Type B pancreatic cell (in vitro differentiated cells): ENCODE results near the gene VSX1. TPM values are rescaled to one million over a fixed set of nuclear protein-coding genes. Genes with fewer than 3 reads are reported as not detected.
A peak's percentile ranks its signal among the peaks of the same experiment; 100 is the strongest.

Experiments
- DNase-seq: peaks from one replicate; pipeline ENCODE4 v3.0.0; 2021; ENCODE audit warnings: mixed read lengths; ENCODE audit not compliant: unreplicated experiment; ENCODE audit errors: extremely low spot score
- H3K27ac Mint-ChIP-seq: 2 replicates; pipeline ENCODE4 v1.8.0; 2021; ENCODE audit warnings: mild to moderate bottlenecking, mixed read lengths
- H3K27me3 Mint-ChIP-seq: 2 replicates; pipeline ENCODE4 v1.8.0; 2021; ENCODE audit warnings: mixed read lengths
- H3K36me3 Mint-ChIP-seq: 2 replicates; pipeline ENCODE4 v1.8.0; 2021; ENCODE audit warnings: mixed read lengths
- H3K4me1 Mint-ChIP-seq: one replicate; pipeline ENCODE4 v1.8.0; 2021; ENCODE audit warnings: mixed read lengths; ENCODE audit not compliant: unreplicated experiment
- H3K4me3 Mint-ChIP-seq: 2 replicates; pipeline ENCODE4 v1.8.0; 2021; ENCODE audit warnings: mild to moderate bottlenecking, mixed read lengths
- H3K9me3 Mint-ChIP-seq: 2 replicates; pipeline ENCODE4 v1.8.0; 2021; ENCODE audit warnings: mixed read lengths
- CTCF ChIP-seq: fragments of 200-600 bp; sonication (generic); conservative IDR thresholded peaks from 2 replicates; pipeline ENCODE4 v1.5.0; 2021; ENCODE audit warnings: antibody characterized with exemption, mild to moderate bottlenecking
- total RNA-seq: library from RNA; stranded (reverse); gene quantifications from 2 replicates; pipeline ENCODE4 v1.2.1, GENCODE V29; 2021; ENCODE audit warnings: low replicate concordance

Gene VSX1
- total RNA-seq, 1 donor from 2014 or later: not detected

GRCh38 chr20:25070821-25071473 lies 11.0 kb downstream of the VSX1 start:
- no peaks in the 10 kb centered on the region for H3K9me3 Mint-ChIP-seq
- peaks cover 32% of the 10 kb centered on the region for H3K27me3 Mint-ChIP-seq
- H3K4me1 Mint-ChIP-seq: peaks cover 1% of the 10 kb centered on the region

GRCh38 chr20:25067102-25067987 lies 14.6 kb downstream of the VSX1 start:
- Mint-ChIP-seq H3K9me3 (no peaks in the 10 kb centered on the region), H3K4me1 (peaks cover 6% of the 10 kb centered on the region), H3K27ac (no peak overlapping the region), H3K27me3 (peaks cover 37% of the 10 kb centered on the region), H3K36me3 (no peaks in the 10 kb centered on the region), H3K4me3 (no peak overlapping the region)
- TF ChIP-seq CTCF: no peak
- no peak for DNase-seq

More at GRCh38 chr20:25070821-25071473, 11.0 kb downstream of the VSX1 start:
- no peak overlapping the region for H3K27ac Mint-ChIP-seq
- TF ChIP-seq CTCF: no peak
- H3K4me3 Mint-ChIP-seq: no peak overlapping the region
- no peaks in the 10 kb centered on the region for H3K36me3 Mint-ChIP-seq
- DNase-seq: peak; percentile 56

GRCh38 chr20:25066386-25066785 lies 15.6 kb downstream of the VSX1 start:
- Mint-ChIP-seq H3K4me3 (no peak overlapping the region), H3K9me3 (no peaks in the 10 kb centered on the region), H3K27me3 (peaks cover 47% of the 10 kb centered on the region), H3K4me1 (peaks cover 6% of the 10 kb centered on the region), H3K36me3 (no peaks in the 10 kb centered on the region), H3K27ac (no peak overlapping the region)
- TF ChIP-seq CTCF: no peak
- DNase-seq: no peak

- Mint-ChIP-seq H3K4me3 (no peak overlapping the region), H3K27me3 (peaks cover 53% of the 10 kb centered on the region), H3K27ac (no peak overlapping the region), H3K36me3 (no peaks in the 10 kb centered on the region), H3K4me1 (peaks cover 6% of the 10 kb centered on the region), H3K9me3 (no peaks in the 10 kb centered on the region)
- DNase-seq: no peak
- TF ChIP-seq CTCF: peak; percentile 89
Observed at GRCh38 chr20:25065625-25066338, 16.2 kb downstream of the VSX1 start.

GRCh38 chr20:25065072-25065624 lies 16.8 kb downstream of the VSX1 start:
- TF ChIP-seq CTCF: no peak
- H3K27me3 Mint-ChIP-seq: peaks cover 59% of the 10 kb centered on the region
- no peak for DNase-seq
- no peak overlapping the region for H3K27ac Mint-ChIP-seq
- H3K9me3 Mint-ChIP-seq: no peaks in the 10 kb centered on the region
- H3K4me1 Mint-ChIP-seq: peaks cover 6% of the 10 kb centered on the region
- no peak overlapping the region for H3K4me3 Mint-ChIP-seq
- H3K36me3 Mint-ChIP-seq: no peaks in the 10 kb centered on the region
